Right kidney (tissue), 1 donor: Measurements from ENCODE around the gene PLXDC2.
"Not testable (repeated sequence)": the region's sequence is repeated elsewhere in the genome, so short reads cannot be mapped to it uniquely, and the experiment has no call there.

Experiments
- DNase-seq: peaks from one replicate; pipeline ENCODE4 v3.0.0-alpha.2; 2016

PLXDC2 gene

DNA sequence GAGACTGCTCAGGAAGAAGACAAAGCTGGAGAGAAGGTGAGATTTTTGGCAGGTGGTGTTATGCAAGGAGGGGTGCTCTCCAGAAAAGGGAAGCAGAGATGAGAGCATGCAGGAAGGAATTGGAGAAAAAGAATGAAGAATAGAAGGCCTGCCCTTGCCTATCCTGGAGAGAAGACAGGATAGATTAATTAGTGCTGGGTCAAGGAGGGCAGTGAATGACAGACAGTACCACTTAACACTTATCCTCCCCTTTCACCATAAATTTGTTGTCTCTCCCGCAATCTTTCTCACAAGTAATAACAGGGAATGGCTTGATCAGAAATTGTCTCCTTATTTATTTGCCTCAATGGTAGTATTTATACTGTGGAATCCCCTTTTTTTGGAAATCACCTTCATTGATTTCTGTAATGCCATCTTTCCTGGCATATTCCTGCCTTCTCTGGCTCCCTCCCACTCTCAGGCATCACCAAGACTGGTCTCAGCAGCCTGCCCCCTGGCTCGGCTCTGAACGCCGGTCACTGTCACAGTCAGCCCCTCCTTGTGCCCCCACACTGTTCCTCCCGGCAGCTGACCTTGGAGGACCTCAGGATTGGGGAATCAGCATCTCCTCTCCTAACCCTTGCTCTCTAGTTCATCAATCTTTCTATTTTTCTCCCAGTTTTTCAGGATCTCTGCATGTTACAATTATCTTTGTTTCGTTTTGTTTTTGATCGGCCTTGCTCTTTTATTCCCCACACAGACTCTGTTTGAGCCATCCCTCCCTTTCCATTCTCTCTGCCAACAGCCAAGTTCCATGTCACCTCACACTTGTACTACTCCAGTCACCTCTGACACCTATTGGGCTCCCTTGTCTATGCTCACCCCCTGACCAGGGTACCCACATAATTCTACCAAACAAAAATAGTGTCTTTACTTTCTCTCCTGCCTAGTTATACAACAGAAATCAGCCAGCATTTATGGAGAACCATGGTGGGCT, 294.2 kb downstream of the PLXDC2 start:
- peak; percentile 25 for DNase-seq

DNA sequence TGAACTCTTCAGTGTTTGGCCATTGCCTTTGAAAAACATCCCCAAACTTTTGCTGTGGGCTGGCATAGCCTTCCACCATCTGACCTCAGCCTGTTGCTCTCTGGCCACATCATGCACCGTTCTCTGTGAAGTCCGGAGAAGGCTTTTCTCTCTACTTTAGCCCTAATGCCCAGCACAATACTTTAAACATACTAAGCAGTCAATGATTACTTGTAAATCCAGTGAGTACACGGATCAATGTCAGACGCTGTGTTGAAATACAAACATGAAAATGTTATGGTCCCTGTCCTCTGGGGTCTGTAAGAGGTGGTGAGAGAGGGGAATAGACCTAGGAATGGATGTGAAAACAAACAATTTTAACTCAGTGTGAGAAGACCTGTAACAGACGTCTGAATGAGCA, 297.9 kb downstream of the PLXDC2 start:
- no peak for DNase-seq

DNA sequence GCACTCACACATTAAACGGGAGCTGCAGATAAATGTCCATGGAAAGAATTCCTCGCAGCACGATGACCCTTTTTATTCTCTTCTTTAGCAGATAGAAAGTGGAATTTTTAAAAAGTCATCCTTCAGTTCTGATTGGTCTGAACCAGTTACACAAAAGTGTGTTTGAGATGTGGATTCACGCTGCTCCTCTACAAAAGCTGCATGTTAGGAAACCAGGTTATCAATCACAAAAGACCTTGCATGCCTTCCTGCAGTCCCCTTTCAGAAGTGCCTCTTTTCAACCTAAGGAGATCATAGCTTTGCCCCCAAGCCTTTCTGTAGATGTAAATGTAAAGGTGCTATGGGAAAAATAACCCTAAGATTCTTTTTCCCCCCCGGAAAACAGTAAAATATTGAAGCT, 299.7 kb downstream of the PLXDC2 start:
- no peak for DNase-seq

DNA sequence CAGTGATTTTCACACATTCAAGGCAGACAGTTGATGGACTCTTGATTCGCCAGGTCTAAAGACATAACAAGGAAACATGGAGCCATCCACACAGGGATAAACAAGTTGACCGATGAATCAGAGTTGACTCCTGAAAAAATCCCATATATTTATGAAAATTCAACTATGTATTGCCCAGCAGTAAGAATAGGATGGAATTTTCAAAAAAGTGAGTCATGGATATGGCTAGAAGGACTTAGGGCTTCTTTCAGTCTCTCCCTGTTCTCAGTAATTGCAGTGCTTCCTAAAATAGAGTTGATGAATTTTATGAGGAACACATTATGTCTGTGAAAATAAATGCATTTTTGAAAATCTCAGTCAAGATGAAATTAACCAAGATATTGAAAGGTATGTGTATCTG, 301.2 kb downstream of the PLXDC2 start:
- DNase-seq, result no peak

DNA sequence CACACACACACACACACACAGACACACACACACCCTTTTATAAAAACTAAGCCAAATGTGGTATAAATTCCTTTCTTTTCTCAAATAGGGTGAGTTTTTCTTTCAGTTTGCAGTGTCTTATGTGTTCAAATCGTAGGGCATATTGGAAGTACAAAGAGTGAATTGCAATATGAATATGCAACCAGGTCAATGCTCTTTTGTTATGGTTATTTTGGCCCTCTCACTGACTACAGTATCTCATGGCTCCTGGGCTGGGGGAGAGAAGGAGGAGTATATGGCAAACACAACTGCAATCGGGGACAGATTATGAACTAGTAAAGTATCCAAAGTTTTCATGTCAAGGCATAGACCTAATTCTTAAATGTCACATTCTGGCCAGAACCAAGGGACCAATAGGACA, 301.9 kb downstream of the PLXDC2 start:
- DNase-seq, result no peak

DNA sequence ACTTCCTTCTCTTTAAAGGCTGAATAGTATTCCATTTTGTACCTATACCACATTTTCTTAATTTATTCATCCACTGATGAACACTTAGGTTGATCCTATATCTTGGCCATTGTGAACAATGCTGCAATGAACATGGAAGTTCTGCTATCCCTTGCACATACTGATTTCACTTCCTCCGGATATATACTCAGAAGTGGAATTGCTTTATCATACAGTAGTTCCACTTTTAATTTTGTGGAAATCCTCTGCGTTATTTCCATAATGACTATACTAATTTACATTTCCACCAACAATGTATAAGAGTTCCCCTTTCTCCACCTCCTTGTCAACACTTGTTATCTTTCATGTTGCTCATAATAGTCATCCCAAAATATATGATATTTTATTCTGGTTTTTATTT, 312.6 kb downstream of the PLXDC2 start:
- DNase-seq, result no peak

DNA sequence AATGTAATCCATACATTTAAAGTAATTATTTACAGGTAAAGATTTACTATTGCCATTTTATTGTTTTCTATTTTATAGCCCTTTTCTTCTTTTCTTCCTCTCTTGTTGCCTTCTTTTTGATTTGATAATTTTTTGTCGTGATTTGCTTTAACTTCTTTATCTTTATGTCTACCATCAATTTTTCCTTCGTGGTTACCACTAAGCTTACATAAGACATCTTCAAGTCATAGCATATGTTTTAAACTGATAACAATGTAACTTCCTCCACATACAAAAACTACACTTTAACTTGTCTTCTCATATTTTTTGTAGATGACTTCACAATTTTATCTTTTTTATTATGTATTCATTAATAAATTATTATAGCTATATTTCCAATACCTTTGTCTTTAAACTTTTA, 316.6 kb downstream of the PLXDC2 start:
- no peak for DNase-seq

DNA sequence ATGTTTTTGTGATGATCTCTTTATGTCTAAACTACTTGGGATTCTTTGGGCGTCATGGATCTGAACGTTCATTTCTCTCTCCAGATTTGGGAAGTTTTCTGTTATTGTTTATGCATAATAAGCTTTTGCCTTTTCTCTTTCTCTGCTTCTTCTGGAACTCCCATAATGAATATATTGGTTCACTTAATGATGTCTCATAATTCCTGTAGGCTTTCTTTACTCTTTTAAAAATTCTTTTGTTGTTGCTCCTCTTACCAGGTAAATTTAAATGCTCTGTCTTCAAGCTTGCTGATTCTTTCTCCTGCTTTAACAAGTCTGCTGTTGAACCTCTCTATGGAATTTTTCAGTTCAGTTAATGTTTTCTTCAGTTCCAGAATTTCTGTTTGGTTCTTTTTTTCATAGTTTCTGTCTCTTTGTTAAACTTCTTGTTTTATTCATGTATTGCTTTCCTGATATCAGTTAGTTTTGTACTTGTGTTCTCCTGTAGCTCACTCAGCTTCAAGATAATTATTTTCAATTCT, 317.5 kb downstream of the PLXDC2 start:
- DNase-seq, result no peak

DNA sequence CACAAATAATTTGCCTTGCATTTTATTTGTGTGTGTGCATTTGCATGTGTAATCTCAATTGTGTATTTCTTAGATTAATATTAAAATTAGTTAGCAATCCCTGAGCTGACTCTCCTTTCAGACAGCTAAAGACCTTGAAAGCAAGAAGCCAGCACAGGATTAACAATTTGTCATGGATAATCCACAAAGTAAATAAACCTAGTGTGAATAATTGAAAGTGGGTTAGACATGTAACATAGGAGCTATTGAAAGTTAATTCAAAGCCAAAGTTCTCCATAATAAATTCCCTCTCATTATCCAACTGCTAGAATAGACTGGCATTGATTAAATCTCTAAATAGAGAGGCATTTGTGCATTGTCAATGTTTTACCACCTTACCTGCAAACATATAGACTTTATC, 326.1 kb downstream of the PLXDC2 start:
- DNase-seq, result no peak

DNA sequence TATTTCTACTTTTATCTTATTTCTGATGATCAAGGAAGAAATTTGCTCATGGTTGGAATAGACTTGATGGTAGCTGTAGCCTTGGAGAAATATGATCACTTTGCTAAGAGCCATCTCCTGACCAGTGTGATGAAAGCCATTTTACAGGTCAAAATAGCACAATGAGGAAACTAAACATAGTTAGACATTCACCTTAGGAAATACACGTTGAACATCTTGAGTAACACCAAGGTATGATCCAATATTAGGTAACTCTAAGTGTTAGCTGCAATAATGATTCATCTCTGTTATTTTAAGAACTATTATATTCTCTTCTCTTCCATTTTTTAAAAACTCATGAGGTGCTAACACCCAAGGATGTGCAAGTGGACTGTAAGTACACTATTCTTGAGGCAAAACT, 328.0 kb downstream of the PLXDC2 start:
- no peak for DNase-seq

DNA sequence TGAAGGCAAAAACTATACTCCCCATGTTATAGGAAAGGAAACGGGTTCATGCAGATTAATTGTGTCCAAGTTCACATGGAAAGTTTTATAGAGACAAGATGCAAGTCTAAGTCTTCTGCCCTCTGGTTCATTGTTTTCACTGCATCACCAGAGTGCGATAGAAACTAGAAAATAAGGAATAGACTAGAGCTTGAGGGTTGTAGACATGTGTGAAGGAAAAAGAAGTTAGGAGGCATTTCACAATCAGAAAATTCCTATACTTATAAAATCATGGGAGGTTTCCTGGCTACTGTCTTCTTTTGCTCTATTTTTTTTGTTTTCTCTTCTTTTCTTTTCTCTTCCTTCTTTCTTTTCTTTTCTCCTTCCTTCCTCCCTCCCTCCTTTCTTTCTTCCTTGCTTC, 329.8 kb downstream of the PLXDC2 start:
- no peak for DNase-seq

DNA sequence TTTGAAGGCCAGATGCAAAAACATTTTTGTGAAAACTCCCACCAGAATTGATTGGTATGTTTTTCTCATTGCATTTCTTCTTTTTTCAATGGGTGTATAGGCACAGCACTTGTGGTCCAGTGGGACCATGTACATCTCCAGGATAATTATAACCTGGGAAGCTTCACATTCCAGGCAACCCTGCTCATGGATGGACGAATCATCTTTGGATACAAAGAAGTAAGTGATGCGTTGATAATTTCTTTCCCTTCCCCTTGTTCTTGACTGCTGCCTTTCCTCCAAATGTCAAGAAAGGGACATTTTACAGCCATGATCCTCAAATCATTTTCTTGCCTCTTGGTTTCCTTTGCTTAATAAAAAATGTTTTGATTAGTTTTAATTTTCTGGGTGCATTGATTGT, 331.5 kb downstream of the PLXDC2 start:
- DNase-seq, result no peak

DNA sequence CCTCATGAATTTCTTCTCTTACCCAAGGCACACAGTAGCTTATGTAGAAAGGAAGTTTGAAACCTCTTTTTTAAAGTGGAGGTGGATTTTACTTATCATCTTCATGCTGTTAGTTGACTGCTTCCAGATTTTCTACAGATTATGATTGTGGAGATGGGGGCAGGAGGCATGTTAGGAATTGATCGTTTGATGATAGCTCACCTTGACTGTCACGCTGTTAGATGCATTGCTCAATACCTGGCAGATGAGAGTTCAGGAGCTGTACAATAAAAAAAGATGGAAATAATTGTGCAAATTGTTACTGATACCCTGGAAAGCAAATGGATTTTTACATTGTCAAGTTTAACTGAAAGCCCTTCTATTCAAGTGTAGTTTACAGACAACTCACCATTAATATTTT, 340.3 kb downstream of the PLXDC2 start:
- no peak for DNase-seq

DNA sequence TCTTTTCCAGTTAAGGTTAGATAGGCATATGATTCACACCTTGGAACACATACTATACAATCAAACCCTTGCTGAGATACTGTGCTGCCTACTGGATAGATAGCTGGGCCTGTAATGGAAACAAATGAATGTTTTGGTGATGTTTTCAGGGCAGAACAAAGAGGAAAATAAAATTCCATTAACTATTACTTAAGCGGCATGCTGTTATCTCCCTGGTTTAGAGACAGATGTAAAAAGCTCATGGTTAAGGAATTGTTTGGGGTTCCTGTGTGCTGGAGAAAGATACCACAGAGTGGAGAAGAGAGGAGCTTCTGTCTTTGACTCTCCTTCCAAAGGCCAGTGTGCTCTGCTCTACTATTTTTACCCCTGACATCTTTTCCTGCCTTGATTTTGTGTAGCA, 341.1 kb downstream of the PLXDC2 start:
- DNase-seq, result no peak

DNA sequence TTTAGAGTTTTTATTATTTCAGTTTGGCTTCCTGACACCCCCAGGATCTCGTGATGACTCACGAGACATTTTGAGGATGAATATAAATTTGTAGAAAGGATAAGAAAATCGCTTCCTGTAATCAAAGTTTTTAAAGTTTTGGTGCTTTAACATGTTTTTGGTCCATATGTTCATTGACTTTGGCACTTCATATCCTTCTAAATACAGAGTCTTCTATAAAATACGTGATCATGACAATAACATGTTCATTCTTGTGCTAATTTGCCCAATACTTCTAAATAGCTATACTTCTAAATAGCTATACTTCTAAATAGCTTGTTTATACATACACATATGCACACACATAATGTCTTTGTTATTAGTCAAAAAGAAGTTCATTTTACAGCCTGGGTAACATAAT, 341.9 kb downstream of the PLXDC2 start:
- no peak for DNase-seq

DNA sequence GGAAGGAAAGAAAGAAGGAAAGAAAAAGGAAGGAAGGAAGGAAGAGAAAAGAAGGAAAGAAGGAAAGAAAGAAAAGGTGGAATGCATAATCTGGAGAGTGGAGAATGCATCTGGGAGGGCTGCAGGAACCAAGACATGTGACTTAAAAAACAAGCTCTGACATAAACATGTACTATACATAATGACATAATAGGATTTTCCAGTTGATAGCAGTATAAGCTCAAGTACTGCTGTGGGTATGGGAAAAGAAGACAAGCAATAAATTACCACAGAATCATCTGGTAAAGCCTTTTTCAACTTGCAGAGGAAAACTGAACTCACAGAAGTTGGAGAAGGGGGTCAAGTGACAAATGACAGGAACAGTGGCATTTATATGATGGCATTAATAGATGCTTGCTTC, 345.9 kb downstream of the PLXDC2 start:
- no peak for DNase-seq

DNA sequence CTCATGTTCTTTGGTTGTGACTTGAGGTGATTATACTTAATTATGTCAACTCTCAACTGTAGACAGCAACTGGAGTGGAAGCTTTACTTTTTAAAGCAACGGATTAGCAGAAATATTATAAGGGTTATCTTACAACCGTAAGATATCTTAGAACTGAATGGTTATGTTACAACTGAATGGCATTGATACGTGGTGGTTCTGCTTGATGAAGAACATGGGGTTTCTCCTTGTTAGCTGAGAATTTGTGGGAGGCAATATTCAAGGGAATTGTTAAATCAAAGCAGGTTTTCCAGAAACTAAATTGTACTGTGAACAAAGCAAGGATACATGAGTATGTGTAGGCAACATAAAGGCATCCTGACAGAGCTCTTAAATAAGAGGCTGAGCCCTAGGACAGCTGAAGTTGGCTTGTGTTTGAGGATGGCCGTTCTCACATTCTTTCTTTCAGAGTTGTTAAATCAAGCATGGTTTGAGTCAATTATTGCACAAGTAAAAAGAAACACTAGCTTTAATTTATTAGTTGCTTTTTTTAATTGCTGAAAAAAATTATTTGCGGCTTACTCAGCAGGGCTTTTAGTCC, 350.0 kb downstream of the PLXDC2 start:
- DNase-seq, result no peak

DNA sequence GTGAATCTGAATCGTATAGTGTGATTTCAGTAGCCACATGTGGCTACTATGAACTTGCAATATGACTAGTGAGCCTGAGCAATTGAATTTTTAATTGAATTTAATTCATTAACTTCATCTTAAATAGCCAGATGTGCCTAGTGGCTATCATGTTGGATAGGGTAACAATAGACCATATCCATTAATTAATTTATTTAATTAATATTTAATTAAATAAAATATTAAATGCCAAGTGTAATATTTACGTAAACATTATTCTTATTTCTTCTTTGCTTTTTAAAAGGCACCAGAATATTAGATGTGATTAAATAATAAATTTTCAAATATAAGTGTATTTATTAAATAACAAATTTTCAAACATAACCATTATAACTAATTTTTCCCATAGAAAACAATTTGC, 354.4 kb downstream of the PLXDC2 start:
- no peak for DNase-seq

DNA sequence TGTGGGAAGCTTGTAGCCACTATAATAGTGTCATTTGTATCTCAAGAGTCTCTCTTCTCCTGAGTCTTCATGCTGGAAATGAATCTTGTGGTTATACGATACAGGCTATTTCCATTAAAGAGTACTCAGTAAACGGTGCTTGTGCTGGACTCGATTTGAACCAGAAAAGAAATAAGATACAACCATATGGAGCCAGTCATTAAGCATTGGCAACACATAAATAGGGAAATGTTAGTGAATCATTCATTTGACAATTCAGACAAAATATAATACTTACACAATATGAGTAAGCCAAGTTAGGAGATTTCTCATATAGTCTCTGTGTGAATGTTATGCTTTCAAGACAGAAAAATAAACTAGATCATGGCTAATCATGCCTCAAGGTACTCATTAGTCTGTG, 356.8 kb downstream of the PLXDC2 start:
- DNase-seq, result no peak

DNA sequence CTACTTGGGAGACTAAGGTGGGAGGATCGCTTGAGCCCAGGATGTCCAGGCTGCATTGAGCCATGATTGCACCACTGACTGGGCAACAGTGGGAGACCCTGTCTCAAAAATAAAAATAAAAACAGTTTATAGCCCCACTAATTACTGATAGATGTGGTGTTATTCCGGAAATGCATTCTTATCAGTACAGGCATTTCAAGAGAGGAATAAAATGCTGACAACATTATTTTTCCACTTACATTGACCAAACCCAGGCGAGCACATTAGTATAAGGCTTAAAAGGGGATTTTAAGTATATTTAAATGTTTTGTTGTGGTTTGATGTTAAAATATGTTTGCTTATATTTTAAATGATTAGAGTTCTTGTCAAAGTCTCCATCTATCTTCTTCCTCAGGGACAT, 359.5 kb downstream of the PLXDC2 start:
- no peak for DNase-seq

DNA sequence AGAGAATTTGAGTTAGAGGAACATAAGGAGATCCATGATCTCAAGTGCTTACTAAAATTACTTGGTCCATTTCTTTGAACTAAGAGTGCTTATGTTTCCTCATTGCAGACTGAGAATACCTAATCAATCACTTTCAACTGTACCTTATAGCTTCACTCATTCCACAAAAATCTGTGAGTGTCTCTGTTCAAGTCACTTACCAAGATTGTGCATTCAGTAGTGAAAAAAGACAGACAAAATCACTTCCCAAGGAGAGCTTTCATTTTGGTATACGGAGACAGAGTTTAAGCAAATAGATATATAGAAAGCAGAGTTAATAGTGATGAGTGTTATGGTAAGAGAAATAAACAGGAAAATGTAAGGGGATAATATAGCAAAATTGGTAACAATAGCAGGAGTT, 364.5 kb downstream of the PLXDC2 start:
- no peak for DNase-seq

DNA sequence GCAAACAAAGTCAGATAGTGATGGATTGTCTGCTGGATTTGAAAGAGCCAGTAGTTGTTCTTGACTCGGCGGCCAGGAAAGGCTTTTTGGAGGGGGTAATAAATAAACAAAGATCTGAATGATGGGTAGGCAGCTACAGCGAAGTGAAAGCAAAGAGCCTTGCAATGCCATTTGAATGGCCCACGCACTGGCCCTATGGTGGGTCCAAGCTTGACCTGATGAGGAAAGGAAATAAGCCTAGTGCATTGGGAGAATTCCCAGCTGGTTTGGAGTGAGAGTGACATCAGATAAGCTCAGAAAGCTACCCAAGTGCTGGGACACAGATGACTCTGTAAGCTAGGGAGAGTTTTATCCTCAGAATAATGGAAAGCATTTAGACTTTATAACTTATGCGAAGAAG, 365.2 kb downstream of the PLXDC2 start:
- no peak for DNase-seq

DNA sequence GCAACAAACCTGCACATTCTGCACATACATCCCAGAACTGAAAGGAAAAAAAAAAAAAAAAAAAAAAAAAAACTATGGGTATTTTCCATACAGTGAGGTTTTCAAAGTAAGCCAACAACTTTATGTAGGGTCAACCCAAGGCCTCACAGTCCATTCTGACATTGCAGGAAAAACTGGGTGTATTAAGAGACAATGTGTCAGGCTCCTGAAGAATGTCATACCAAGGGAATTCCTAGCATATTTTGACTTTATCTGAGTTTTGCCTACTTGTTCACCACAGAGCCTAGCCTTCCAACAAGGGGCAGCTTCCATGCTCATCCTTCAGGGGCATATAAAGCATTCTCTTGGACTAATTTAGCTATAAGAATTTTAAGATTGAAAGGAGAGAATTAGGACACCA, 368.9 kb downstream of the PLXDC2 start:
- DNase-seq, result no peak

DNA sequence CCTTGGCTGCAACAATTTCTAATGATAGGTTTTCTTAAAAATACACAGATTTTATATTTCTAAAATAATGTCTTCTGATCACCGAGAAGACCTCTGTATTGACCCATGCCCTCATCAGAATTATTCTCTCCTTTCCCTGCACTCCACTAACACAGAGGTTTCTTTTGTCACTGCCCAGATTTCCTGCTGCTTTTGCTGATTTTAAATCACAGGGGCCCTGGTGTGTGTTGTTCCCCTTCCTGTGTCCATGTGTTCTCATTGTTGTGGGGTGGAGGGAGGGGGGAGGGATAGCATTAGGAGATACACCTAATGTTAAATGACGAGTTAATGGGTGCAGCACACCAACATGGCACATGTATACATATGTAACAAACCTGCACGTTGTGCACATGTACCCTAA, 375.2 kb downstream of the PLXDC2 start:
- not testable (repeated sequence) for DNase-seq
